Right atrium auricular region (tissue), 2 donors: ENCODE results near the gene RAB13. TPM values are rescaled to one million over a fixed set of nuclear protein-coding genes. Genes with fewer than 3 reads are reported as not detected.

Source experiments
- DNase-seq: peaks from one replicate; pipeline ENCODE4 v3.0.0-alpha.2; 2019; ENCODE audit warnings: low spot score
- H3K27ac ChIP-seq, 2 donors: fragments of 200-600 bp; sonication (generic); 1 replicate in 1 of 2; 2 replicates in 1 of 2; pipeline ENCODE4 v1.5.1; 2016 to 2019
- H3K27me3 ChIP-seq, 2 donors: fragments of 200-600 bp; sonication (generic); one replicate each; pipeline versions ENCODE4 v1.5.1 to v1.6.0; 2017 to 2019
- H3K36me3 ChIP-seq: fragments of 200-600 bp; sonication (generic); one replicate; pipeline ENCODE4 v1.5.1; 2016
- H3K4me1 ChIP-seq, 2 donors: fragments of 200-600 bp; sonication (generic); one replicate each; pipeline versions ENCODE4 v1.5.1 to v1.6.0; 2017 to 2019
- H3K4me3 ChIP-seq, 2 donors: fragments of 200-600 bp; sonication (generic); 1 replicate in 1 of 2; 2 replicates in 1 of 2; pipeline ENCODE4 v1.5.1; 2017 to 2019; ENCODE audit warnings: mild to moderate bottlenecking in 1 of 2, moderate library complexity in 1 of 2
- H3K9me3 ChIP-seq, 2 donors: fragments of 200-600 bp; sonication (generic); one replicate each; pipeline ENCODE4 v1.5.1; 2019
- CTCF ChIP-seq, 2 donors: fragments of 200-600 bp; sonication (generic); IDR thresholded peaks; one replicate each; pipeline ENCODE4 v1.5.1; 2019; ENCODE audit warnings: antibody characterized with exemption in 2 of 2
- total RNA-seq, 2 donors: library from RNA; depleted of rRNA; stranded (reverse); fragments of >200 nt; gene quantifications; one replicate each; pipeline ENCODE4 v1.1.0, GENCODE V29; 2016

The RAB13 gene
- total RNA-seq, 2 donors from 2014 or later, result 25.7 to 34.8 TPM

GRCh38 chr1:153960206-153960605 is 25.9 kb downstream of the RAB13 start:
- Histone ChIP-seq H3K36me3 (peaks cover 16% of the 10 kb centered on the region), H3K4me1 (peaks cover 0 to 80% of the 10 kb centered on the region in 2 donors), H3K27me3 (no peaks in the 10 kb centered on the region), H3K27ac (peak overlapping the region; percentile 94 to 97), H3K9me3 (no peaks in the 10 kb centered on the region), H3K4me3 (no peak overlapping the region)
- DNase-seq, result no peak
- no peak for TF ChIP-seq CTCF (IDR thresholded peaks at IDR 0.05)

- H3K4me1 ChIP-seq, result peaks cover 0 to 76% of the 10 kb centered on the region in 2 donors
- DNase-seq, result no peak
- H3K4me3 ChIP-seq, result no peak overlapping the region
Observed at GRCh38 chr1:153959454-153959853, 26.7 kb downstream of the RAB13 start.

GRCh38 chr1:153958961-153959260 is 27.2 kb downstream of the RAB13 start:
- H3K9me3 ChIP-seq, result no peaks in the 10 kb centered on the region
- H3K36me3 ChIP-seq, result peaks cover 26% of the 10 kb centered on the region
- no peak for DNase-seq
- H3K4me3 ChIP-seq, result peak overlapping the region in 1 of 2 donors; percentile 88
- no peaks in the 10 kb centered on the region for H3K27me3 ChIP-seq
- peaks cover 0 to 71% of the 10 kb centered on the region in 2 donors for H3K4me1 ChIP-seq
- H3K27ac ChIP-seq, result peak overlapping the region; percentile 94 to 97
- TF ChIP-seq CTCF (IDR thresholded peaks at IDR 0.05), result no peak

More at GRCh38 chr1:153959454-153959853, 26.7 kb downstream of the RAB13 start:
- Histone ChIP-seq H3K9me3 (no peaks in the 10 kb centered on the region), H3K27me3 (no peaks in the 10 kb centered on the region), H3K27ac (peak overlapping the region; percentile 94 to 97), H3K36me3 (peaks cover 21% of the 10 kb centered on the region)
- TF ChIP-seq CTCF (IDR thresholded peaks at IDR 0.05), result no peak

- peak; percentile 99 for DNase-seq
- H3K27ac ChIP-seq, result peak within 1 kb of the TSS; percentile 94 to 97
- H3K36me3 ChIP-seq, result peaks cover 32% of the 10 kb centered on the region
- H3K9me3 ChIP-seq, result no peaks in the 10 kb centered on the region
- TF ChIP-seq CTCF (IDR thresholded peaks at IDR 0.05), result no peak
- peaks cover 0 to 69% of the 10 kb centered on the region in 2 donors for H3K4me1 ChIP-seq
- H3K27me3 ChIP-seq, result no peaks in the 10 kb centered on the region
- H3K4me3 ChIP-seq, result peak within 1 kb of the TSS; percentile 79 to 88
Observed at GRCh38 chr1:153958111-153958960, 27.8 kb downstream of the RAB13 start, which contains the start of gene CRTC2. CRTC2 (minus strand) TSS chr1:153958612; CDS start chr1:153958497, 115 bp downstream.

DNA sequence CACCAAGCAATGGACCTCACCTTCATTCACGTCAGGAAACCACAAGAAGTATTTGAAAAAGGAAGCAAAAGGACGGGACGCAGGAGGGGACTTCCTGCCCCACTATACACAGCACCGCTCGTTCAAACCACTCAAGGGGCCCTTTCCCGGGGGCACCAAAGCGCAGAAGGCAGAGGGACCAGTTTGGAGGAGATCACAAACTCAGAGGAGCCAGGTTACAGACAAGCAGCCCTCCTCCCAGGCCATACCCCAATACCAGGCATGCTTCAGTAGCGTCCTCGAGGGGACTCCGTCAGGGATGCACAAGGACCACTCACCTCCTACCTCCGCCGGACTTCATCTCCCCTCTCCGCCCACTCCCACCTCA is 28.4 kb downstream of the RAB13 start:
- Histone ChIP-seq H3K27ac (peak overlapping the region; percentile 94 to 97), H3K4me3 (peak overlapping the region; percentile 79 to 88), H3K9me3 (no peaks in the 10 kb centered on the region), H3K36me3 (peaks cover 38% of the 10 kb centered on the region), H3K27me3 (no peaks in the 10 kb centered on the region), H3K4me1 (peaks cover 0 to 65% of the 10 kb centered on the region in 2 donors)
- TF ChIP-seq CTCF (IDR thresholded peaks at IDR 0.05), result no peak
- DNase-seq, result no peak
